ENCODE results near the gene NDUFS3.

Gene NDUFS3

DNA sequence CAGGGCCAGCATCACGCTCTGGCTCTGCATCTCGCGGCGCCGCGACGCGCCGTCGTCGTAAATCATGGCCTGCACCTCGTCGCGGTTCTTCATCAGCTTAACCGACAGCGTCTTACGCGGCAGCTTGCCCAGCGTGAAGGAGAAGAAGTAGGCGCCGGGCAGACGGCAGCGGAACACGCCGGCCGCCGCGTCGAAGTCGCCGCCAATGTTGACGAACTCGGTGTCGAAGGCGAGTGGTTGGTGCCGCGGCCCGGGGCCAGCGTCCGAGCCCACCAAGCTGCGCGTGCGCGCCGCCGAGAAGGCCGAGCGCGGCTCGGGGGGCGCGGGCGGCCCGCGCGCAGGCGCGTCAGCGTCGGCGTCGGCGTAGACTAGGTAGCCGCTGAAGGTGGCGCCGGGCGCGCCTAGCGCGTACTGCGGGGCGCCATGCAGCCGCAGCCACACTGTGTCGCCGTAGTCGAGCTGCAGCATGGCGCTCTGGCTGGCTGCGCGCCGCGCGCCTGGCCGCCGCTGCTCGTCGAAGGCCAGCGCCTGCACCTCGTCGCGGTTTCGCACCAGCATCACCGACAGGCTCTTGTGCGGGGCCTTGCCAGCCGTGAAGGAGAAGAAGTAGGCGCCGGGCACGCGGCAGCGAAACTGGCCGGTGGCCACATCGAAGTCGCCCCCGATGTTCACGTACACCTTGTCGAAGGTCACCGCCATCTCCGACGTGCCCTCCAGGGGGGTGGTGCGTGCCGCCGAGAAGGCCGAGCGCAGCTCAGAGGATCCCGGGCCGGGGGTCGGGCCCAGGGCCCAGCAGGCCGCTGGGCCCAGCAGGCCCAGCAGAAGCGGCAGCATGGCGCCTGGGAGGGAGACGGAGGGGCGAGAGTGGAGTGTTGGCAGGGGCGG is 11.3 kb downstream of the NDUFS3 start:
- DNase-seq (ENCODE audit: low spot score), result no peak

DNA sequence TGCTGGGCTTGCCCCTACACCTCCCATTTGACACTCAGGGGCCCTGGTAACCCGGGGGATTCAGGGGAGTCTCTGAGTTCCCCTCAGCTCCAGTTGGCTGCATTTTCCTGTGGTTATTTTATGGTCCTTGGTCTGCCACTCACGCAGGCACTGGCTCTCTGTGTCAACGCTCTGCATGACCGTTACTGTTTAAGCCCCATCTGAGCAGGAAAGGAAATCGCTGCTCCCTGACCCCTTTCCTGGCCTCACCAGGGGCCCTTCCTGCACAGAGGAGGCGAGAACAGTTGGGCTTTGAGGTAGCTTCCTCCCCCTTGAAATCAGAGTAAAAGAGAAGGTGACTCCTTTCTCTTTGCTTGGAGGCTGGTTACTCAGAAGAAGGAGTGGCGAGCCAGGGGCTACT is 12.9 kb downstream of the NDUFS3 start:
- DNase-seq (ENCODE audit: low spot score), result no peak

DNA sequence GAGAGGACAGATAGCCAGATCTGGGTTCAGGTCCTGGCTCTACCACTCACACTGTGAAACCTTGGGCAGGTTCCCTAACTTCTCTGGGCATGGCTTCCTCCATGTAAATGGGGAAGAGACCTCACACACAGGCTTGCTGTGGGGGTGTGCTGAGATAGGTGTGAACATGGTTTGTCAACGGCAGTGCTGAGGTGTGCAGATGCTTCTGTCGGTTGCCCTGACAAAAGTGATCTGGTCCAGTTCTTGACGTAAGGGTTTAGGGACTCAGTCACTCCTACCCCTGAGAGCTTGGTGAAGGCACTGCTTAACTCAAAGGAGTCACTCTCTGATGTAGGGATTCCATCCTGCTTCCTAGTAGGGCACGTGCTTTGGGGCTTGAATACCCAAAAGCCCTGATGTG is 13.4 kb downstream of the NDUFS3 start:
- no peak for DNase-seq (ENCODE audit: low spot score)

GRCh38 chr11:47592970-47593369 is 14.1 kb downstream of the NDUFS3 start:
- no peak for DNase-seq (ENCODE audit: low spot score)

- peak; percentile 42 for DNase-seq (ENCODE audit: low spot score)
These were observed 14.6 kb downstream of the NDUFS3 start for GRCh38 chr11:47593492-47593933.

DNA sequence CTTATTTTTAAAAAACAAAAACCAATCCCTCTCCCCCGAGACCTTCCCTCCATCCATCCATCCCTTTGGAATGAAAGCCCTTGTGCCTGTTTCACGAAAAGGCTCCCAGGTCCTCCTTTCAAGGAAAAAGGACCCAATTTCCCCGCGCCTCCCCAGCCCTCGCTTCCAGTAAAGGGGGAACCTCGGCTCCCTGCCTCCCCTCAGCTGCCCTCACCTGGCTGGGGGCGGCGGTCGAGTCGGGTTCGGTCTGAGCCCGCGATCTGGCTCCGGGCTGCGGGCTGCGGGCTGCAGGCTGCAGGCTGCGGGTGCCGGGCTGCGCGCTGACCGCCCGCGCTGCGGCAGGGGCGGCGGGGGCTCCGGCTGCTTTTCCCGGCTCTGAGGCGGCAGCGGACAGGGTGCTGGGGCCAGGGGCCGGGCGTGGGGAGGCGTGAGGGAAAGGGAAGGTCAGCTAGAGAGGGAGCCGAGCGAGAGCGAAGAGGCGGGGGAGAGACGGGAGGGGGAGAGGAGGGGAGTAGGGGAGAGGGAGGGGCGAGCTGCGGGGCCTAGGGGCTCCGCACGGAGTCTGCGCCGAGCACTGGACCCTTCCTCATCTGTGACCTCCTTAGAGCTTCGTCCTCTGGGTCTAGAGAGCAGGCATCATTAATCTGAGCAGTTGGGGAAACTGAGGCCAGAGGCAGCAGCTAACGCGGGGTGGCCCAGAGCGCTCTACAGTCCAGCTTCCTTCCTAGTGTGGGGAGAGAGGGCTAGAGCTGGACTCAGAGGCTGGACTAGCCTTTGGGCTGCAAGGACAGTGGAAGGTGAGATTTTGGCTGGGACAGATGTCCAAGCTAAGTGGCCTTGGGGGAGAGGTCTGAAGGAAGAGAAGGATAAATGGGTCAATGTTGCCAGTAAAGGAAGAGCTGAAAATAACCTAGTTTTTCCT is 15.3 kb downstream of the NDUFS3 start, which contains the start of gene C1QTNF4:
Gene C1QTNF4, minus strand, starts transcription at position 478 of the 922 bp plus-strand sequence. CDS start 3,601 bp downstream, outside the sequence.
- DNase-seq (ENCODE audit: low spot score), result peak; percentile 38

DNA sequence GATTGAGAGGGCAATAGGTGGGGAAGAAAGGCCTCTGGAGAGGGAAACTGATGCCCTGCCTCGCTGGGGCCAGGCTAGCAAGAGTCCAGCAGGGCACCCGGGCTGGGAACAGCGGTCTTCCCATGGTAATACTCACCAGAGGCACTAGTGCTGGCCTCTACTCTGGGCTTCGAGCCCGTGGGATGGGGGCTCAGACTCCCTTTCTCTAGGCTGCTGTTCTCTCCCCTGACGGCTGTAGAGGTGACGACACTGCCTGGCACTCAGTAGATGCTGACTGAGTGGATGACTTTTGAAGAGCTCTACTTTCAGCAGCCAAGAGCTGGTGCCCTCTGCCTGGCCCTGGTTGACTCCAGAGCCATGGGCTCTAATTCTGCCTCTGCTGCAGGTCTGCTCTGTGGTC is 16.2 kb downstream of the NDUFS3 start:
- DNase-seq (ENCODE audit: low spot score), result no peak

DNA sequence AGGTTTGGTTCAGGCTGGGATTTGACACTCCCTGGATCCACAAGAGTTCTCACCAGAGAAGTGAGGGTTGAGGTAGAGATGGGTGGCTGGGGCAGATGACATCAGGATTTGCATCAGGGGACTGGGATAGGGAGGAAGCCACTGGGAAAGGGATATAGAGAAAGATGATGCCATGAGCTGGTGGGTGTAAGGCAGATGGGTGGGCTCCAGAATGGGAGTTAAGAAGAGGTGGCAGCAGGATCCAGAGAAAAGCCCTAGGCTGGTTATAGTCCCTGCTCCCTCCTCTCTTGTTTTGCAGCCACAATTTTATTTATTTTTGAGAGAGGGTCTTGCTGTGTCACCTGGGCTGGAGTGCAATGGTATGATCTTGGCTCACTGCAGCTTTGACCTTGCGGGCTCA is 17.1 kb downstream of the NDUFS3 start:
- DNase-seq (ENCODE audit: low spot score), result no peak

GRCh38 chr11:47599902-47600301 is 21.0 kb downstream of the NDUFS3 start:
- DNase-seq (ENCODE audit: low spot score), result no peak

- no peak for DNase-seq (ENCODE audit: low spot score)
These were observed 24.4 kb downstream of the NDUFS3 start for GRCh38 chr11:47603295-47603694.

DNA sequence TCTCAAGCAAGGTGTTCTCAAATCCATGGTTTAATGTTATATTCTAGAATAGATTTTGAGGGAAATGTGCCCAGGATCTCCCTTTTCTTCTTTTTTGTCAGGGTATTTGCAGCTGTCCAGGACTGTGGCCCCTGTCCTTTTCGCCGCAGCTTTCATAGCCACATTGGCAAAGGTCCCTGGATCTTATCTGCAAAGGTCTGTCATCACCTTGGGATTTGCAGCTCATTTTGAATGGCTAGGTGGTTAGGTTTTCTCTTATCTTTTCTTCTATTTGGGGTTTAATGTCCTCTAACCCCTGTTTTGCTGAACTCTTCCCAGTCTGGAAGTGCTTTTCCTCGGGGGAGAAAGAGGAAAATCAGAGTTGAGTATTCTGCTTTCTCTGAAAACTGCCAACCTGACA is 27.0 kb downstream of the NDUFS3 start:
- no peak for DNase-seq (ENCODE audit: low spot score)

GRCh38 chr11:47606731-47607130 is 27.9 kb downstream of the NDUFS3 start:
- DNase-seq (ENCODE audit: low spot score), result no peak

GRCh38 chr11:47607380-47607779 is 28.5 kb downstream of the NDUFS3 start:
- DNase-seq (ENCODE audit: low spot score), result peak; percentile 50

DNA sequence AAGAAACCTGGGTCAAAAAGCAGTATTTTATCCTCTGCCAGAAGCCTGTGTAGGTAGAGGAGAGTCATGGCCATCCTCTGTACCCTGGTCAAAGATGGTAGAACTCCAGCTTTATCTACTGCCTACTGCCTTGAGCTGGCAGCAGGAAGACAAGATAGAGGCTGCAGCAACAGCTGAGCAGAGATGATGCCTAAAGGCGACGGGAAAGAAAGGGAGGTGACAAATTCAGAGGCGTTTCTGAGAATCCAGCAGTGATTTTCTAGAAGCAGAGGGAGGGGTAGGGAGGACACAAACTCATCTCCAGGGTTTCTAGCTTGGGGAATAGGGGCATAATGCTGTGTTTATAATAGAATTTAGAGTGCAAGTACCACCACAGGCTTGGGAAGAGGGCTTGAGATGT is 30.8 kb downstream of the NDUFS3 start:
- DNase-seq (ENCODE audit: low spot score), result no peak

DNA sequence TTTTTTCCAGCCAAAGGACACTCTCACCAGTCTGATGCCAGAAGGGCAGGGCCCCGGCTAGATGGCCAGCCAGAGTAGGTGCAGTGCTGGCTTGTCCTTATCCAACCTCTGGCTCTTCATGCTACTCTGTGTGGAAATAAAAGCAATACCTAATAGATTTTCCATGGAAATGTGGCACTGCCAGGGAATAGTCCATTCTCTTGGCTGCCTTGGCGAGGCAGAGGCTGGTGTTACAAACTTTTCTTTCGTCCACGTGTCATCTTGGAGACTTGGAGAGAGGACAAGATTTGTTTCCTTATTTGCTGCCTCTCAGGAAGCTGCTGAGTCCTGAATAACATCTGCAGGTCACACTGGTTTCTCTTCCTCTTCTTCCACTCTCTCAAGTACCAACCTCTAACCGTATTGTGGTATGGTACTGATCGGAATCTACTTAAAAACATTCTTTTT is 32.5 kb downstream of the NDUFS3 start:
- no peak for DNase-seq (ENCODE audit: low spot score)

DNA sequence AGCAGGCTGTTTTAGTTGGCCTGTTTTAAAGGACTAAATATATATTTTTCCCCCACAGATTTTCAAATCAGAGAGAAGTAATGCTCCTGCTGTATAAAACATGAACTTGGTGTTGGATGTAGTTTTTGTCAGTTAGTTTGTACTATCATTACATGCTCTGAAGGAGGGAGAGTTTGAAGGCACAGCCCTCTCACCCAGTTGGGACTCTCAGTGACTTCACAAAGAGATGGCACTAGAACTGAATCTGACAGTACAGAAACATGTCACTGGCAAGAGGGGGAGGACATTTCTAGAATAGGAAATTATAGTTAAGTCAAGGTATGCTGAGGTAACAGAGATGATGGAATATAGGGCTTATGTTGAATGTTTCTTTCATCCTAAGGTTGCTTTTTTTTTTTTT is 36.4 kb downstream of the NDUFS3 start:
- no peak for DNase-seq (ENCODE audit: low spot score)

GRCh38 chr11:47616726-47617416 is 38.0 kb downstream of the NDUFS3 start:
- peak; percentile 88 for DNase-seq (ENCODE audit: low spot score)

- no peak for DNase-seq (ENCODE audit: low spot score)
These were observed 38.5 kb downstream of the NDUFS3 start for GRCh38 chr11:47617417-47617809.

DNA sequence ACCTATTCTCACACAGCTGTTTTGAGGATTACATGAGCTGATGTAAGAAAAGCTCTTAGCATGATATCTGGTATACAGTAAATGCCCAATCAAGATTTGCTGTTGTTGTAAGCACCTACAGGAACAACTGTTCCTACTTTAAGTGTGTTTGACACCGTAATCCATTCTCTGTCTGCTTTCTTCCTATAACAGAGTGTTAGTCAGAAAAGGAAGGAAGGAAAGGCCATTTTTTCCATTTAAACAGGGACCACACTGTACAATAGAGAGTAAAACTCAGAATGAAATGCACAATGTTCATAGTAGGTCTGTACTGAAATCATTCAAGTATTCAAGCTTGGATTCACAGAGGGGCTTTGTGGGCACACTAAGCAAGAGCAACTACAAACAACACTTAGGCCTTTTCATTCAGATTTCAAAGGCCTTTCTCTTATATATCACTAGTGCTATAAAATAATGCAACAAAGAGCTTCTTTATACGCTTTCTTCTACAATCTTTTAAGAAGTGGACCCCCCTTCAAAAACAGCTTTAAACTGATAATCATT is 42.0 kb downstream of the NDUFS3 start:
- DNase-seq (ENCODE audit: low spot score), result no peak

DNA sequence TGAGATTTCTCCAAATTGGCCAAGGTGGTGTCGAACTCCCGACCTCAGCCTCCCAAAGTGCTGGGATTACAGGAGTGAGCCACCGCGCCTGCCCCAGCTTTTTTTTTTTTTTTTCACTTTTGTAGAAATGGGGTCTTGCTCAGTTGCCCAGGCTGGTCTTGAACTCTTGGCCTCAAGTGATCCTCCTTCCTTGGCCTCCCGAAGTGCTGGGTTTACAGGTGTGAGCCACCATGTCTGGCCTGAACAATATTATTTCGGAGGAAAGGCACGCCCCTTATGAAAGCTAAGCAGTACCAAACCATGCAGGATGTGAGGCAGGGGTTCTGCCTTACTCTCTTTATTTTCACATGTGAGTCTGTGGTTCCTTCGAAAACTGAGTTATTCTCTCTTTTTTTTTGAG is 47.4 kb downstream of the NDUFS3 start:
- no peak for DNase-seq (ENCODE audit: low spot score)

GRCh38 chr11:47628026-47628425 is 49.2 kb downstream of the NDUFS3 start:
- DNase-seq (ENCODE audit: low spot score), result no peak

GRCh38 chr11:47631473-47631872 is 52.6 kb downstream of the NDUFS3 start:
- DNase-seq (ENCODE audit: low spot score), result no peak
